Suprapubic skin (tissue), 4 donors: ENCODE measurements around the gene FUT2. TPM values are rescaled to one million over a fixed set of nuclear protein-coding genes. Genes with fewer than 3 reads are reported as not detected.

Source experiments
- DNase-seq, 2 donors: peaks; one replicate each; pipeline ENCODE4 v3.0.0-alpha.2; 2019; ENCODE audit warnings: low spot score in 2 of 2
- H3K27ac ChIP-seq: fragments of 200-600 bp; sonication (generic); one replicate; pipeline ENCODE4 v1.5.1; 2019
- H3K27me3 ChIP-seq: fragments of 200-600 bp; sonication (generic); one replicate; pipeline ENCODE4 v1.5.1; 2019
- H3K36me3 ChIP-seq: fragments of 200-600 bp; sonication (generic); one replicate; pipeline ENCODE4 v1.5.1; 2019
- H3K4me1 ChIP-seq: fragments of 200-600 bp; sonication (generic); one replicate; pipeline ENCODE4 v1.5.1; 2019
- H3K4me3 ChIP-seq: fragments of 200-600 bp; sonication (generic); one replicate; pipeline ENCODE4 v1.5.1; 2019; ENCODE audit warnings: mild to moderate bottlenecking
- H3K9me3 ChIP-seq: fragments of 200-600 bp; sonication (generic); one replicate; pipeline ENCODE4 v1.5.1; 2019
- EP300 ChIP-seq: sonication (generic); formaldehyde crosslinking; IDR thresholded peaks from one replicate; pipeline ENCODE4 v1.6.1; 2017; ENCODE audit warnings: antibody characterized with exemption
- POLR2A ChIP-seq, 2 donors: fragments of 450-650 bp; IDR thresholded peaks; one replicate each; pipeline ENCODE4 v1.6.1; 2017; ENCODE audit warnings: antibody characterized with exemption in 2 of 2, mild to moderate bottlenecking in 2 of 2, moderate library complexity in 2 of 2
- POLR2AphosphoS5 ChIP-seq, 3 donors: sonication (generic); formaldehyde crosslinking; IDR thresholded peaks; one replicate each; pipeline ENCODE4 v1.6.1; 2017; ENCODE audit warnings: antibody characterized with exemption in 3 of 3
- WGBS: methylation state at CpG from one replicate; pipeline ENCODE4 v1.1.5; 2018; 5-methylcytosine and 5-hydroxymethylcytosine counted together
- total RNA-seq, 4 donors: library from RNA; depleted of rRNA; stranded (reverse); fragments of >200 nt; gene quantifications; one replicate each; pipeline ENCODE4 v1.1.0, GENCODE V29; 2016
- TF ChIP-seq, protein P1 (sequence below), 2 donors: fragments of 200-600 bp in 1 of 2; fragments of 450-650 bp in 1 of 2; sonication (generic) in 1 of 2; IDR thresholded peaks; one replicate each; pipeline ENCODE4 v1.5.1; 2016 to 2019; ENCODE audit warnings: antibody characterized with exemption in 2 of 2, mild to moderate bottlenecking in 1 of 2, moderate library complexity in 1 of 2

Gene FUT2
- total RNA-seq, 4 donors from 2014 or later = 2.1 to 17.4 (median 4.9) TPM

GRCh38 chr19:48672994-48673393, 22.8 kb upstream of the FUT2 start, which contains the start of gene NTN5:
Gene NTN5 (minus strand): TSS chr19:48673017. CDS start chr19:48670986, 2,031 bp downstream.
- DNase-seq = peak in 1 of 2 donors; percentile 70
- WGBS = 82% methylated on average over 14 of the region's 25 CpGs
- no peaks in the 10 kb centered on the region for H3K36me3 ChIP-seq

DNA sequence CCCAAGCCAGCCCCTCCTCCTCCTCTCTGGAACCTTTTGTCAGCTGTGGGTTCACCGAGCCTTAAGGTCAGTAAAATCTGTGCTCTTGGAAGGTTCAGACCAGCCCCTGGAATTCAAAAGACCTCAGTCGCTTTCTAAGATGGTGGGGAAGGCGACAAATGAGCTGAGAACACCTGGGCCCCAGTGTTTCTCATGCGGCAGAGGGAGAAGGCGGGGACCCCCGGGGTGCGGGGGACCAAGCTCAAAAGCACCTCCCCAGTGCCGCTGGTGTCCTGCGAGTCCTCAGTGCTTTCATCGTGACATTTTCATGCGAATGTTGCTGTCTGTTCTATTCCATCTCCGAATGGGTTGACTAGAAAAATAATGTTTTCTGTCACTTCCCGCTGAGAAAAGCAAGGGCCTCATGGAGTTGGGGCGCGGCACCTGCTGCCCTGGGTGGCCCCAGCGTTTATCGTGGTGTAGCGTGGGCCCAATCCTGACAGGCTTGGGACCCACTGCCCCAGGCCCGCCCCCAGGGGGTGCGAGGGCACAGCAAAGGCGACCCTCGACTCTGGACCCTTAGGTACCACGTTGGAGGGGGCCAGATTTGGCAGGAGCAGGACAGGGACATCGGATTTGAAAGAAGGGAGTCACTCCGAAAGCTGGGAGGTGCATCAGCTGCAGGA, 22.2 kb upstream of the FUT2 start:
- H3K27ac ChIP-seq = no peak overlapping the region
- DNase-seq = no peak
- H3K36me3 ChIP-seq = no peaks in the 10 kb centered on the region
- 80% methylated on average over 24 of the region's 25 CpGs for WGBS
- H3K4me3 ChIP-seq = no peak overlapping the region
- peaks cover 25% of the 10 kb centered on the region for H3K4me1 ChIP-seq
- no peaks in the 10 kb centered on the region for H3K9me3 ChIP-seq
- no peaks in the 10 kb centered on the region for H3K27me3 ChIP-seq
- TF ChIP-seq EP300 (no peak), POLR2A (IDR thresholded peaks at IDR 0.05) (no peak), POLR2AphosphoS5 (IDR thresholded peaks at IDR 0.05) (no peak)
- TF ChIP-seq, protein P1, sequence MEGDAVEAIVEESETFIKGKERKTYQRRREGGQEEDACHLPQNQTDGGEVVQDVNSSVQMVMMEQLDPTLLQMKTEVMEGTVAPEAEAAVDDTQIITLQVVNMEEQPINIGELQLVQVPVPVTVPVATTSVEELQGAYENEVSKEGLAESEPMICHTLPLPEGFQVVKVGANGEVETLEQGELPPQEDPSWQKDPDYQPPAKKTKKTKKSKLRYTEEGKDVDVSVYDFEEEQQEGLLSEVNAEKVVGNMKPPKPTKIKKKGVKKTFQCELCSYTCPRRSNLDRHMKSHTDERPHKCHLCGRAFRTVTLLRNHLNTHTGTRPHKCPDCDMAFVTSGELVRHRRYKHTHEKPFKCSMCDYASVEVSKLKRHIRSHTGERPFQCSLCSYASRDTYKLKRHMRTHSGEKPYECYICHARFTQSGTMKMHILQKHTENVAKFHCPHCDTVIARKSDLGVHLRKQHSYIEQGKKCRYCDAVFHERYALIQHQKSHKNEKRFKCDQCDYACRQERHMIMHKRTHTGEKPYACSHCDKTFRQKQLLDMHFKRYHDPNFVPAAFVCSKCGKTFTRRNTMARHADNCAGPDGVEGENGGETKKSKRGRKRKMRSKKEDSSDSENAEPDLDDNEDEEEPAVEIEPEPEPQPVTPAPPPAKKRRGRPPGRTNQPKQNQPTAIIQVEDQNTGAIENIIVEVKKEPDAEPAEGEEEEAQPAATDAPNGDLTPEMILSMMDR (IDR thresholded peaks at IDR 0.05) = no peak

More at GRCh38 chr19:48672994-48673393, 22.8 kb upstream of the FUT2 start, which contains the start of gene NTN5:
- TF ChIP-seq POLR2AphosphoS5 (IDR thresholded peaks at IDR 0.05) (no peak), POLR2A (IDR thresholded peaks at IDR 0.05) (no peak), EP300 (no peak)
- TF ChIP-seq, protein P1 (IDR thresholded peaks at IDR 0.05) = no peak
- no peak within 1 kb of the TSS for H3K27ac ChIP-seq
- H3K4me3 ChIP-seq = no peak within 1 kb of the TSS
- no peaks in the 10 kb centered on the region for H3K9me3 ChIP-seq
- H3K4me1 ChIP-seq = peaks cover 19% of the 10 kb centered on the region
- no peaks in the 10 kb centered on the region for H3K27me3 ChIP-seq

DNA sequence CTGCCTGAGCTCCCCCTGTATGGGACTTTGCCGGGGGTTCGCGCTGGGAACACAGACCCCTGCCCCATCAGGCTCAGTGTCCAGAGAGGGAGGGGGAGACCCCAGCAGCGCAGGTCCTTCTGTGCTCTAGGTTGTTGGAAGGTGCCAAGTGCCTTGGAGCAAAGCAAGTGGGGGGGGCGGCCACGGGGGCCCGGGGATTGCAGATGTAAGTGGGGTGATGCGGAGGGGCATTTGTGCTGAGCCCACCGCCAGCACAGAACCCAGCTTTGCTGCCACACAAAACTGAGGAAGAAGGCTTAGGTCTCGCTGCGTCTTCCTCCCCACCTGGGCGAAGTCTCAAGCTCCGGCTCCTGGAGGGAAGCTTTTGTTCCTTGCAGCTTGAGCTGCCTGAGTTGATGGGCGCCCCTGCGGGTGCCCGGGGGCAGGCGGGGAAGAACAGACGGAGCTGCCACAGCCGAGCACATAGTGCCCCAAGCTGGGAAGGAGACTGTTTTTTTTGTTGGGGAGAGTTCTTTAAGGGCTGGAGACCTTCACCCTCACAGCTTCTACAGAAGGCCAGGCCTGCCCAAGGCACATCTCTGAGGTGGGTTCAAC, 21.5 kb upstream of the FUT2 start:
- no peak overlapping the region for H3K27ac ChIP-seq

DNA sequence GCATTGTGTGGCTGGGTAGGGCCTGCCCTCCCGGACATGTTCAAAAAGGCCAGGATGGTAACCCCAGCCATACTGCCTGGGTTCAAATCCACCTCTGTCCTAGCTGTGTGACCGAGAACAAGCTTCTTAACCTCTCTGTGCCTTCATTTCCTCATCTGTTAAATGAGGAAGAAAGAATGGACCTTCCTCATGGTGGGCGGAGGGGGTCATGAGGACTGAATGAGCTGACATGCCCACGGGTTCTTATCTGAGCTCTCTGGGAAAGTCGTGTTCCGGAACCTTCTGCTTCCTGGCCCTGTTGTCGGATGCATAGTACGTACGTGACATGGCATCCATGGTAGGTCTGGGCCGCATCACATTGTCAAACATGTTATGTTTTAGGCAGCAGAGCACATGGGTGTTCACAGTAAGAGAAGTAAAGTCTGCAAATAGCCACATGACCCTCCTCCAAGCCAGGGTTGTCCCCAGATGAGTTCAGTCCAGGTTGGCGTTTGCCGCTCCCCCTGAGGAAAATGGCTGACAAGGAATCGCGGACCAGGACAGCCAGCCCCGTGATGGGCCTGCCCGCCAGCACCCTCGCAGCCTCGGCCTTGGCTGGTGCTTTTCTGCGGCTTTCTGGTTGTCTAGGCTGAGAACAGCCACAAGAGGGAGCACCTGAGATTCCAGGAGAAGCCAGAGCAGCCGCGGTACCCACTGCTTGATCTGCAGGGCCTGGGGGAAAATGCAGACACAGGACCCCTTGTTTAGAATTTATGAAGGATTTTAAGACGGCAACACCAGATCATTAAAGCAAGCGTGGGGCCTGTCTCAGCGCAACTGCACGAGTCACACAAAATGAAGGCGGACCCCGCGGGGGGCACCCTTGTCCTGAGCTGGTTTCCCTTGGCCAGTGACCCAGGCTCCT, 20.6 kb upstream of the FUT2 start:
- Histone ChIP-seq H3K4me3 (no peak overlapping the region), H3K27me3 (no peaks in the 10 kb centered on the region), H3K4me1 (peaks cover 28% of the 10 kb centered on the region), H3K27ac (peak overlapping the region; percentile 73), H3K36me3 (no peaks in the 10 kb centered on the region), H3K9me3 (no peaks in the 10 kb centered on the region)
- WGBS = 41% methylated on average over 25 of the region's 28 CpGs
- no peak for TF ChIP-seq EP300
- TF ChIP-seq, protein P1 (IDR thresholded peaks at IDR 0.05) = peak; percentile 72 to 89
- TF ChIP-seq POLR2AphosphoS5 (IDR thresholded peaks at IDR 0.05) = no peak
- no peak for TF ChIP-seq POLR2A (IDR thresholded peaks at IDR 0.05)
- peak; percentile 90 to 91 for DNase-seq

More for the DNA sequence above, 21.5 kb upstream of the FUT2 start:
- WGBS = 90% methylated on average over 16 of the region's 19 CpGs
- Histone ChIP-seq H3K9me3 (no peaks in the 10 kb centered on the region), H3K4me3 (no peak overlapping the region), H3K4me1 (peaks cover 28% of the 10 kb centered on the region), H3K27me3 (no peaks in the 10 kb centered on the region), H3K36me3 (no peaks in the 10 kb centered on the region)
- TF ChIP-seq POLR2AphosphoS5 (IDR thresholded peaks at IDR 0.05) (no peak), EP300 (no peak), POLR2A (IDR thresholded peaks at IDR 0.05) (no peak)
- TF ChIP-seq, protein P1 (IDR thresholded peaks at IDR 0.05) = no peak
- no peak for DNase-seq
